GM21360 (cell line): ENCODE measurements around the gene CENPL.
"Not testable (repeated sequence)": the region's sequence is repeated elsewhere in the genome, so short reads cannot be mapped to it uniquely, and the experiment has no call there.

Experiments
- ATAC-seq: cut with Tn5 transposase; IDR thresholded peaks from one replicate; pipeline ENCODE4 v1.9.1; 2021; ENCODE audit warnings: mild to moderate bottlenecking, moderate library complexity; ENCODE audit not compliant: unreplicated experiment

CENPL gene

DNA sequence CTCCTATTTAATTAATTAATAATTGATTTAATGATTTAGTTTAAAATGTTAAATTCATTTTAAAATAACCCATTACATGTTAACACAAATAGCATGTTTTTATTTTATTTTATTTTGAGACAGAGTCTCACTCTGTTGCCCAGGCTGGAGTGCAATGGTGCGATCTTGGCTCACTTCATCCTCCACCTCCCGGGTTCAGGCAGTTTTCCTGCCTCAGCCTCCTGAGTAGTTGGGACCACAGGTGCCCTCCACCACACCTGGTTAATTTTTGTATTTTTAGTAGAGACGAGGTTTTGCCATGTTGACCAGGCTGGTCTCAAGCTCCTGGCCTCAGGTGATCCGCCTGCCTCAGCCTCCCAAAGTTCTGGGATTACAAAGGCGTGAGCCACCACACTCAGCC is 34.9 kb upstream of the CENPL start:
- ATAC-seq, result not testable (repeated sequence)

DNA sequence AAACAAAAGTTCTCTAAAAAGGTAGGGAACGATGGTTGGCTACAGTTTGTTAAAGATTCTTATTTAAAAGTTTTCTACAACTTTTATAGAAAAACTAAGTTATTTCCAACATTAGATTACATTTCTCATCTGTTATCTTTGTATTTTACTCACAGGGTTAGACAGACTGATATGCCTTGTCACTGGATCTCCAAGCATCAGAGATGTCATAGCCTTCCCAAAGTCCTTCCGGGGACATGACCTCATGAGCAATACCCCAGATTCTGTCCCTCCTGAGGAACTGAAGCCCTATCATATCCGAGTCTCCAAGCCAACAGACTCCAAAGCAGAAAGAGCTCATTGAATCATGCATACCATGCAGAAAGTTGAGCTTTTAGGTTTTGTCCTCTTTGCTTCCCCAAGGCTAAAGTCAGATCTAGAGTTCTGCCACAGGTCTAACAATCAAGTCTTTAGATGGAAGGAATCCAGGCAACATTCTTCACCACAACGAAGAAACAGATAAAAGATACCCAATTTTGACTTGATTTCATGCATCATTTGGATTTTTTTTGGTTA is 32.8 kb upstream of the CENPL start:
- no peak for ATAC-seq

DNA sequence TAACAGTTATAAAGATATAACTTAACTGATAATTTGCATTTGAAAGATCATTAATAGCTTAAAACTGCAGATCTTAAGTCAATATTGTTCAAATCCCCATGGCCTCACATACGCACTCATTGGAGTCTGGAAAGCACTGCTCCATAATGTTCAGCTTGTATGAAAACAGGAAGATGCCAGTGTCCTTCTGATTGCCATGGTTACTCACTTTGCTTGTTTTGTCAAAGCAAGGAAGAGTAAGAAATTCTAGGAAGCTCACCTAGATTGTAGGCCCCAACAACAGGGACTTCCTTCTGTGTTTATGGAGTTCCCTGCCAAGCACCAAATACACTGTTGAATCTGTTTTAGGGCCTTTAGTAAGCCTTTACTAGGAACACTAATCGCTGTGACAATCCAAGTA is 32.2 kb upstream of the CENPL start:
- ATAC-seq, result no peak

DNA sequence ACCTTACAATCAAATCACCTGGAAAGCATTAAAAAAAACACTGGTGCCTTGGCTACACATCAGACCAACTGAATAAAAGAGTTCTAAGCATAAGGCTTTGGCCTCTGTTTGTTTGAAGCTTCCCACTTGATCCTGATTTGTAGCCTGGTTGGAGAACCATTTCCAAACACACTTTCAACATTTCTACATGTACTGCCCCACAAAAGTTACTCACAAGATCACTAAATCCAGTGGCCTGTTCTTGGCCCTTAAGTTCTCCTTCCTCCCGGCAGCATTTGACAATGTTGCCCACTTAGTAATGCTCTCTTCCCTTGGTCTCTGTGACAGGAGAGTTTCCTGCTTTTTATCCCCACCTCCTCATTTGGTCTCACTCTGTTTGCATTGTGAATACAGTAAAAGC is 31.3 kb upstream of the CENPL start:
- ATAC-seq, result no peak

GRCh38 chr1:173853074-173853473 is 28.4 kb upstream of the CENPL start:
- ATAC-seq, result no peak

DNA sequence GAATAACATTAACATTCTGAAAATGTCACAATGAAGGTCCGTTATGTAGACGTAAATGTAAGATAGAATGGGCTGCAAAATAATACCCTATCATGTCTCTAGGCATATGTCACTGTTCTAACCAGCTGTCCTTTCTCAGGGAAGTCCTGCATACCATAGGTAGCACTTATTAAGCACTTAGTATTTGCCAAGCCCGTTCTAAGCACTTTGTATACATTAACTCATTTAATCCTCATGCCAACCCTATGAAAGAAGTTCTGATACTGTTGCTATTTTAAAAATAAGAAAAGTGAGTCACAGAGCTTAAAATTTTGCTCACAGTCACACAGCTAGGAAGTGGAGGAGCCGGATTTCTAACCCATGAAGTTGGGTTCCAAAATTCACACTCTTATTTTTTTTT is 27.4 kb upstream of the CENPL start:
- ATAC-seq, result no peak

DNA sequence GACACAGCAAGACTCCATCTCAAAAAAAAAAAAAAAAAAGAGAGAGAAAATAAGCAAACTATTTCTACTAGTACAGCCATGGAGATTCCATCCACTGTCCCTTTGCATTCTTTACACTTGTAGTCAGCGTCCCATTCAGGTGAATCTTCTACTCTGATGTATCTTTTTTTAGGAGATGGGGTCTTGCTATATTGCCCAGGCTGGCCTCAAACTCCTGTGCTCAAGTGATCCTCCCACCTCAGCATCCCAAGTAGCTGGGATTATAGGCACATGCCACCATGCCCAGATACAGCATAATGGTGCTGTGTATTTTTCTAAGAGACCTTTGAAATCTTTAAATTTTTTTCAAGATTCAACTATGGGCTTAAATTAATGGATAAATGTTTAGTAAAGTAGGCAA is 8.1 kb upstream of the CENPL start:
- ATAC-seq, result no peak

GRCh38 chr1:173827611-173828010 is 2.9 kb upstream of the CENPL start:
- no peak for ATAC-seq

- ATAC-seq, result peak; percentile 28
Measured at GRCh38 chr1:173823781-173824314, 835 bp downstream of the CENPL start.

- ATAC-seq, result no peak
Measured at GRCh38 chr1:173821680-173822079, 3.0 kb downstream of the CENPL start.

DNA sequence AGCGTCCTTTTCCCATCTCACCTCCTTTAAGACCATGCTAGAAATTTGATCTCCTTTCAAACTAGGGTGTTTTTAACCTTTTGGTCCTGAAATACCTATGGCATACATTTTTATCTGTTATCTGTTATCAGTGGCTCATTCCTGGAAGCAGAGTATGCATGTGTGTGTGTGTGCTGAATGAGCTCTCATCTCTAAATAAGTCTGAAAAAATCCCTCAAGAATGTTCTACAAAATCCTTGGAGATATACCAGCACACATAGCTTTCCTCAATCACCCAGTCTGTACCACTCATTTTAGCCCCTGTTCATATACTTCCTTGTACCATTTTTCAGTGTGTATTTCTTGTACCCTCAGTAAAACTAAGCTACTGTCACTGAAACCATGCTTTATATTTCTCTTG is 6.2 kb downstream of the CENPL start:
- no peak for ATAC-seq

- ATAC-seq, result not testable (repeated sequence)
Measured at GRCh38 chr1:173813654-173814053, 11.0 kb downstream of the CENPL start.

DNA sequence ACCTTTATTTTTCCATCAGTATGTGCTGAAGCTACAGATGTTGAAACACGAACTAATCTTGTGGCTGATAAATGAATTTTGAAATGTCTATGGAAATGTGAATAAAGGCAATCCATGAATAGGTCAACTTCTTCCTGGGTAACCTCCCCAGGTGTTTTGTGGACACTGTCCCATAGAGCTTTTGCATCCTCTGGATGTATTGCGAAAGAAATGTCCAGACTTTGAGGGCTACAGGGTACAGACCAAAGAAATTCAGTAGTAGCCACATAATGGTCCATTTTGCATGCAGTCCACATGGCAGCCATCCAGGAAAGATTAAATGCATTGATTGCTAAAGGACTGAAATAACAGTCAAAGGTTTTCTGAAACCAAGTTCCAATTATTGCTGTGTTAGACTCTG is 21.7 kb downstream of the CENPL start:
- ATAC-seq, result no peak

GRCh38 chr1:173799995-173800394 is 24.7 kb downstream of the CENPL start:
- not testable (repeated sequence) for ATAC-seq

DNA sequence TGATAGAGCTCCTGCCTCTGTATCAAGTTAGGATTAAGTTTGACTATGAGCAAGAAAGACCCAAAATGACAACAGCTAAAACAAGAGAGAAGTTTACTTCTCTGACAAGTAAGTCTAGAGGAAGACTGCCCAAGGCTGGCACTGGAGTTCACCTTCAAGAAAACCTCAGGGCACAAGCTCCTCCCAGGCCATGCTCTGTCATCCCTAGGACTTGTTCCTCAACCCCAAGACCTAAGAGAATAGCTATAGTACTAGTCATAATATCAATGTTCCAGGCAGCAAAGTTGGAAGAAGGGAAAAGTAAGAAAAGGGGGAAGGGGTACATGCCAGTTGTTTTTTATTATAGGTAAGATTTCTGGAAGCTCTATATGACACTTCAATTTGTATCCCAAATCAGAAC is 26.6 kb downstream of the CENPL start:
- no peak for ATAC-seq

- ATAC-seq, result no peak
Measured at GRCh38 chr1:173789841-173790240, 34.8 kb downstream of the CENPL start.

DNA sequence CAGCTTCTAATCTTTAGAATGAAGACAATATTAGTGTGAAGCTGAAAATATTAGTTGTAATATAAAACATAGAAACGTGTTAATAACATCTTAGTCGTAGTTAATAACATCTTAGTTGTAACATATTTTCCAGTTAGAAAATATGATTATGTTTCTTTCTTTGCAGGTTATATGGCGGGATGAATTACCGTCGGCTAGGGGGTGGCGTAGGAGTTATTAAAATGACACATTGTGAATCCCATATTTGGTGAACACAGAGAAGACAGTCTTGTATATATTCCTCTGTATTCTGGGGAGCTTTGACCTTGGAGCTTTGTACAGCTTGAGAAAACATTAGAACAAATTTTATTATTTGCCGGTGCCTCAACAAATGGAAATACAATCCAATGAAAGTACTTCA is 39.7 kb downstream of the CENPL start:
- no peak for ATAC-seq

DNA sequence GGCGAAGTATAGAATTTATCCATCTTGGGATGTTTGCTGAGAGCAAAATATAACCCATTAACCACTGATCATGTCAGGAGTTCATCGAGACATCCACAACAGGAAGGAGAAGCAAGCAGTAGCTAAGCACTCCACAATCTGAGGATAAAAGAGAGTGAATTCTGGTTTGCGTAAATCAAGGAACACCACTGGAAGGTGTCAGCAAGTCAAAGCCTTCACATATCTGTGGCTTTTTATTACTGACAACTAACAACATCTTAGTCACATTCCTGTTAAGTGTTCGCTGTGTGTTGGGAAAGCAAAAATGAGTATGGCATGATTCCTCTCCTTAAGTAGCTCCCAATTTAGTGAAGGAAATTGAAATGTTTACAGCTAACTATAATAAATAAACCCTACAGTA is 44.7 kb downstream of the CENPL start:
- no peak for ATAC-seq

GRCh38 chr1:173775578-173776226 is 49.0 kb downstream of the CENPL start:
- no peak for ATAC-seq

DNA sequence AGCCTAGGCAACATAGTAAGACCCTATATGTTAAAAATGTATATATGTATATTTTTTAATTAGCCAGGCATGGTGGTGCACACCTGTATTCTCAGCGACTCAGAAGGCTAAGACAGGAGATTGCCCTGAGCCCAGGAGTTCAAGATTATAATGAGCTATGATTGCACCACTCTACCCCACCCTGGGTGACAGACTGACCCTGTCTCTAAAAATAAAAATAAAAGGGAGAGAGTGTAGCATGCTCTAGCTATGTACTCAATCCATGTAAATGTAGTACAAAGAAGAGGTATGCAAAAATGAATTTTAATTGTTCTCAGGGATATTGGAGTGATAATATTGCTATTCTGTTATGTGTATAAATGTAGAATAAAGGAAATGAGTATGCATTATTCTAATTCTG is 53.1 kb downstream of the CENPL start:
- ATAC-seq, result no peak

DNA sequence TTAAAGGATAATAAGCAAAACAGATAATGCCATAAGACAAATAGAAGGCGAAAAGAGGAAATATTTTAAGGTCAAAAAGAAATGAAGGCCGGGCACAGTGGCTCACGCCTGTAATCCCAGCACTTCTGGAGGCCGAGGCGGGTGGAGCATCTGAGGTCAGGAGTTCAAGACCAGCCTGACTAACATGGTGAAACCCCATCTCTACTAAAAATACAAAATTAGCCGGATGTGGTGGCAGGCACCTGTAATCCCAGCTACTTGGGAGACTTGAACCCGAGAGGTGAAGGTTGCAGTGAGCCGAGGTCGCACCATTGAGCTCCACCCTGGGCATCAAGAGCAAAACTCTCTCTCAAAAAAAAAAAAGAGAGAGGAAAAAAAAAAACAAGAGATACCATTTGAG is 54.4 kb downstream of the CENPL start:
- ATAC-seq, result not testable (repeated sequence)

DNA sequence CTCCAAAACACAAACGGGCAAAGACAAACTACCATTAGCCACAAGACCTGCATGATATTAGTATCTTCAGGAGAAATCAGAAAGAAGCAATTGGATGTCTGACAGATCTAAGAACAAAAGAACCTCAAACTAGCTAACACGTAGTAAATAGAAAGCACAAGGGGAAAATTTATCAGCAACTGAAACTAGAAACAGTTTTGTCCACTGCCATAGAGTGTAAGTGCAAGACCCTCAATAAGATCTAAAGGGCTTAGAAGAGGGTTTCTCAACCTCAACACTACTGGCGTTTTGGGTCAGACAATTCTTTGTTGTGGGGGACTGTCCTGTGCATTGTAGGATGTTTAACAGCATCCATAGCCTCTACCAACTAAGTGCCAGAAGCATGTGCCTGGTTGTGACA is 55.9 kb downstream of the CENPL start:
- no peak for ATAC-seq

DNA sequence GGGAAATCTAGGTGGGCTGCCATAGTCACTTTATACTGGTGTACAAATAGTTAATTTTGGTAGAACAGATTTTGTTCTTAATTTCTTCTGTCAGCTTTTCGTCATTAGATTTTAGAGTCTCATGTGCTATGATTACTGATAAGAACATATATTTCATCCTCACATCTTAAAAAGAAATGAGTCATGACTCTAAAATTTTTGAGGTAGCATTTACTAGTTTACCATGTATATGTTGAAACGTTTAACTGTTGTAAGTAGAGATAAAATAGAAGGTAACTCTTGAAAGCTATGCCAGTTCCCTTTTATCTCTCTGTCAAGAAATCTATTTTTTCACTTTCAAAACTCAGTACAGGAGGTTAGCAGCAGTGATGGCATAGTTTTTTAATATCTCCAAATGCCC is 56.5 kb downstream of the CENPL start:
- ATAC-seq, result no peak
